Fibroblast of the aortic adventitia (primary cell): ENCODE data around the gene PRR23E. TPM values are rescaled to one million over a fixed set of nuclear protein-coding genes. Genes with fewer than 3 reads are reported as not detected.

ENCODE experiments used
- DNase-seq: peaks from one replicate; pipeline ENCODE4 v3.0.0-alpha.2; 2010; ENCODE audit warnings: low read depth
- H3K4me3 ChIP-seq: 2 replicates; pipeline ENCODE4 v1.5.1; 2011; ENCODE audit warnings: low read depth, mild to moderate bottlenecking, control low read depth, low read length, moderate library complexity
- CTCF ChIP-seq: IDR thresholded peaks from 2 replicates; pipeline ENCODE4 v1.5.1; 2011; ENCODE audit warnings: mild to moderate bottlenecking, low read length, control low read depth, inconsistent platforms; ENCODE audit not compliant: insufficient read depth
- total RNA-seq: library from RNA; depleted of rRNA; stranded (reverse); fragments of >200 nt; gene quantifications from 2 replicates; pipeline ENCODE4 v1.2.3, GENCODE V29; 2012; ENCODE audit warnings: low replicate concordance

PRR23E gene
- not detected in 2 replicates for total RNA-seq

GRCh38 chr3:127192576-127193232, at the start of gene PRR23E:
Gene PRR23E, plus strand, starts transcription at chr3:127193131. Its CDS starts 3,555 bp downstream, at chr3:127196686.
- no peak within 1 kb of the TSS for H3K4me3 ChIP-seq
- DNase-seq = no peak
- no peak for TF ChIP-seq CTCF

- TF ChIP-seq CTCF = no peak
- H3K4me3 ChIP-seq = no peak overlapping the region
- no peak for DNase-seq
Measured at GRCh38 chr3:127143172-127143571, 49.8 kb upstream of the PRR23E start.

- DNase-seq = no peak
- H3K4me3 ChIP-seq = no peak overlapping the region
- TF ChIP-seq CTCF = no peak
Measured at GRCh38 chr3:127144631-127145030, 48.3 kb upstream of the PRR23E start.

- DNase-seq = no peak
- no peak for TF ChIP-seq CTCF
- no peak overlapping the region for H3K4me3 ChIP-seq
Measured at GRCh38 chr3:127145266-127145665, 47.7 kb upstream of the PRR23E start.

- DNase-seq = no peak
- TF ChIP-seq CTCF = no peak
- no peak overlapping the region for H3K4me3 ChIP-seq
Measured at GRCh38 chr3:127147291-127147885, 45.5 kb upstream of the PRR23E start.

- no peak for TF ChIP-seq CTCF
- DNase-seq = no peak
Measured at GRCh38 chr3:127149621-127150310, 43.2 kb upstream of the PRR23E start.

More at GRCh38 chr3:127149621-127150310, 43.2 kb upstream of the PRR23E start:
- no peak overlapping the region for H3K4me3 ChIP-seq
